GM08714 (cell line): ENCODE measurements around the gene P2RX4.
"Not testable (repeated sequence)": the region's sequence is repeated elsewhere in the genome, so short reads cannot be mapped to it uniquely, and the experiment has no call there.

Source experiments
- H3K4me3 ChIP-seq: fragments of 200-500 bp; sonication (Bioruptor generic); 2 replicates; pipeline ENCODE4 v1.5.1; 2014; ENCODE audit warnings: mild to moderate bottlenecking, low read length, inconsistent platforms
- ZNF274 ChIP-seq: IDR thresholded peaks from 2 replicates; pipeline ENCODE4 v1.6.1; 2012; ENCODE audit warnings: mild to moderate bottlenecking, low read depth, low read length

The P2RX4 gene

DNA sequence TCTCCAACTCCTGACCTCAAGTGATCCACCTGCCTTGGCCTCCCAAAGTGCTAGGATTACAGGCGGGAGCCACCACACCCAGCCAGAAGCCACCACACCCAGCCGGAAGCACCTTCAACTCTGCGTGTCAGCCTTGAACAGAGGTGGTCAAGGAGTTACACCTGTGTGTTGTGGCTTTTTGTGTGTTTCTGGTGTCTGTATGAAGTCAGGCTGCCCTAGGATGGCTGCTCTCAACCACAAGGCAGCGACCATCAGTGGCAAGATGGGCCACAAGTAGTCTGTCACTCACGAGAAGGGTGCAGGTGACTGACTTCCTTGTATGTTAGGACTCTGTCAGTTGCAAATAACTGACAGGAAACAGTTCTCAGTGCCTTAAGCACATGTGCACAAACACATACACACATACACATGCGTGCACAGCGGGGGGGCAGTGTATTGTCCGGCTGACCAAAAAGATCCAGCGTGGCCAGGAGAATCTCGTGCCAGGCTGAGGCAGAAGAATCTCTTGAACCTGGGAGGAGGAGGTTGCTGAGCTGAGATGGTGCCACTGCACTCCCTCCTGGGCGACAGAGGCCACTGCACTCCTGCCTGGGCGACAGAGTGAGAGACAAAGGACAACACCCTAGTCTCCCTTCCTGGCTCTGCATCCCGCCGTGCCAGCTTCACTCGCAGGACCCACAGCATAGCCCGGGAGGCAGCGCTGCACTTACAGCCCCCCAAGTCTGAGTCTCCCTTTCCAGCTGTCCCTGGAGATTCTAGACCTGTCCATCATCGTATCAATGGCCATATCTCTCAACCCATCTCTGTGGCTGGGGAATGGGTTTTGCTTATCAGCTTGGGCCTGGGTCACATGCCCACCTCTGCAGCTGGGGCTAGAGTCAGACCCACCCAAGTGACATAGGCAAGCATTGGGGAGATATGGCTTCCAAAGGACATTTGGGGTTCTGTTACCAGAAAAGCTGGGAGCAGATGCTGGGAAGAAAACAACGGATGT is 13.7 kb downstream of the P2RX4 start:
- H3K4me3 ChIP-seq = no peak overlapping the region
- no peak for TF ChIP-seq ZNF274

DNA sequence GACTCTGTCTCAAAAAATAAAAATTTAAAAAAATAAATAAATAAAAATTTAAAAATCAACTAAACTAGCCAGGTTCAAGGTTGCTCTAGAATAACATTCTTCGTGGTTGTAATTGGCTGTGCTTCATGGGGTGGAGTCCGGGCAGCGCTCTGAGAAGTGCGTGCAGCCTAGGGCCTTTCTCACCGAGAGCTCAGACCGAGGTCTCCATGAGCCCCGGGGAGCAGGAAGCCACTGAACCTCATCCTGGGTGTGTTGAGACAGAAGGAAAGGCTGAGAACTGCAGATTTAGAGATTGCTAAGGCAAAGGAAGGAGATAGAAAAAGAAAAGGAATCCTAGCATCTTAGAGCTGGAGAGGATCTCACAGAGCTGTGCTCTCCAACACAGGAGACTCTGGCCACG is 14.7 kb downstream of the P2RX4 start:
- no peak overlapping the region for H3K4me3 ChIP-seq
- no peak for TF ChIP-seq ZNF274

DNA sequence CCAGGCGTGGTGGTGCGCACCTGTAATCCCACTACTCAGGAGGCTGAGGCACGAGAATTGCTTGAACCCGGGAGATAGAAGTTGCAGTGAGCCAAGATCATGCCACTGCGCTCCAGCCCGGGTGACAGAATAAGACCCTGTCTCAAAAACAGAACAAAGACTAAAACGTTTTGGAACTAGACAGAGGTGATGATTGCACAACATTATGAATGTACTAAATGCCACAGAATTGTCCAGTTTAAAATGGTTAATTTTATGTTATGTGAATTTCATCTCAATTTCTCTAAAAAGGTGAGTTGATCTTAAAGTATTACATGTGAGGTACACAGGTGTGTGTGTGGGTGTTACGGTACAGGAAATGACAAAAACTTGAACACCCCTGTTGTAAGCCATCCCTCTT is 16.5 kb downstream of the P2RX4 start:
- no peak overlapping the region for H3K4me3 ChIP-seq
- TF ChIP-seq ZNF274 = no peak

DNA sequence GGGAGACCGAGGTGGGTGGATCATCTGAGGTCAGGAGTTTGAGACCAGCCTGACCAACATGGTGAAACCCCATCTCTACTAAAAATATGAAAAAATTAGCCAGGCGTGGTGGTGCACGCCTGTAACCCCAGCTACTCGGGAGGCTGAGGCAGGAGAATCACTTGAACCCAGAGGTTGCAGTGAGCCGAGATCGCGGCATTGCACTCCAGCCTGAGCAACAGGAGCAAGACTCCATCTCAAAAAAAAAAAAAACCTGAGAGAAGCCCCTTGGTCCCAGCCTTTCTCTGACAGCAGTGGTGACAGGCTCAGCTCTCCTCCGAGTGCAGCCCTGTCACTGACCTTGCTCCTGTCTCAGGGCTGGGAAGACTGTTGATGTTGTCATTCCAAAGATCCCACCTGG is 16.9 kb downstream of the P2RX4 start:
- H3K4me3 ChIP-seq = not testable (repeated sequence)

DNA sequence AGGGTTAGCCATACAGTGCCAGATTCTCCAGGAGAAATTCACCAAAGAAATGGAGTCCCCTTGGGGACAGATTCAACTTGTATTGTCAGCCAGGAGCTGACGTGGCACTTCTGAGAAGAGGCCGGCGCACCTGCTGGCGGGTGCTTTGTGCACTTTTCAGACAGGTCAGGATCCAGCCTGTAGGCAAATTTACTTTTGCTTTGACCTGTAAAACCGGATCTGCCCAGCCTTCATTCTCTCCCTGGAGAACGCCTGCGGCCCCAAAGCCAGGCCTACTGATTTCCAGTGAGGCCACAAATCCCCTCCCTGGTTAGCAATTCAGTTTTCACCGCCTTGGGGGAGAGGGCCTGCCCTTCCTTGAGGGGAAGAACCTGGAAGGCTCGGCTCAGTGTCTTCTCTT is 17.4 kb downstream of the P2RX4 start:
- H3K4me3 ChIP-seq = no peak overlapping the region

DNA sequence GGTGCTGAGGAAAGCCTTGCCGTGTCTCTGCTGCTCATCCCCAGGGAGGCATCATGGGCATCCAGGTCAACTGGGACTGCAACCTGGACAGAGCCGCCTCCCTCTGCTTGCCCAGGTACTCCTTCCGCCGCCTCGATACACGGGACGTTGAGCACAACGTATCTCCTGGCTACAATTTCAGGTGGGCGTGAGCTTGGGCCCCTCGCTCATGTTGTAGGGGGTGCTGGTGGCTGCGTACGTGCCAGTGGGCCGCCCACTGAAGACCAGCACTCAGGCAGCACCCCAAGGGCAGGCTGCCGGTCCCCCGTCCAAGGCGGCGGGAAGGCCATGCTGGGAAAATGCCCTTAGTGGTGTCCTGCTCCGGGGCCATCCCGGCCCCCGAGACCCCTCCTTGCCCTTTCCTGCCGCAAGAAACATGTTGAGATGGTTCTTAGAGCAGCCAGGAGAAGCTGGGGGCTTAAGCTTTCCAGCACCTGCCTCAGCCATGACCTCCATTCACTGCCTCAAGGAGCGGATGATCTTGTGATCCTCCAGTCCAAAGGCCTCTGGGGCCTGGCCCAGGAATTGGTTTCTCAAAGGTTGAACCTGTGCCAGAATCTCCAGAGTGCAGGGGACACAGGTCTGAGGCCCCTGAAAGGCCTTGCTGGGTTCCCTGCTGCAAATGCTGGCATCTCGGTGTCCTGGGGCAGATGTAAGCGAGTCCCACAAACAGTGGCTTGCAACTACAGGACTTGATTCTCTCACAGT is 19.2 kb downstream of the P2RX4 start:
- no peak for TF ChIP-seq ZNF274
- H3K4me3 ChIP-seq = no peak overlapping the region

More for the DNA sequence above, 17.4 kb downstream of the P2RX4 start:
- no peak for TF ChIP-seq ZNF274

DNA sequence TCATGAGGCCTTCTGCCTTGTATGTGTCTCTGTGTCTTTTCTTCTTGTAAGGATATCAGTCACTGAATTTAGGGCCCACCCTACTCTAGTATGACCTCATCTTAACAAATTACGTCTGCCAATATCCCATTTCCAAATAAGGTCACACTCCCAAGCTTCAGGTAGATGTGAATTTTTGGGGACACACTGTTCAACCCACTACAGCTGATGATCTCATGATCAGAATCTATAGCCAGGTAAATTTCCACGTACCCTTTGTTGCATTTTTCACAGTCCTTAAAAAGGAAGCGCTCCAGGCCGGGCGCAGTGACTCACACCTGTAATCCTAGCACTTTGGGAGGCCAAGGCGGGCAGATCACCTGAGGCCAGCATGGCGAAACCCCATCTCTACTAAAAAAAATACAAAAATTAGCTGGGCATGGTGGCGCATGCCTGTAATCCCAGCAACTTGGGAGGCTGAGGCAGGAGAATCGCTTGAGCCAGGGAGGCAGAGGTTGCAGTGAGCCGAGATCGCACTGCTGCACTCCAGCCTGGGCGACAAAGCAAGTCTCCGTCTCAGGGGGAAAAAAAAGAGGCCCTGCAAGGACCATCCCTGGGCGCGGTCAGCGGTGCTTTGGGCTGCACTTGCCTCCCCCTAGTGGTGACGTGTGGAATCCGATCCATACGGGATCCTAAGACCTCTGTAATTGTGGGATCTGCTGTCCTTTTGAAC is 20.1 kb downstream of the P2RX4 start:
- H3K4me3 ChIP-seq = not testable (repeated sequence)

DNA sequence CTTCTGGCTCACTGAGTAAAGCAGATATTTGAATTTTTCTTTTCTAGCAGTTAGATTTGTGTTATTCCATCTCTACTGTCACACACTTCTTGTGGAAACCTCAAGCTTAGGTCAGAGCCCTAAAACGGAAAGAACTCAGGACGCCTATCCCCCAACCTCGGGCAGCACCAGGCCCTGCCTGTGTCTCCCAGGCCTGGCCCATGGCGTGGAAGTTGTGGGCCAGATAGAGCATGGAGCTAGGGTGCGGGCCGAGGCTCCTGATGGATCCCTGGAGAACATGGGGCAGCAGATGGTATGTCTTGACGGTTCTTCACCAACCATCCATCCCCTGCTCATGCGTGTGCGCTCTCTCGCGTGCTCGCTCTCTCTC is 20.6 kb downstream of the P2RX4 start:
- TF ChIP-seq ZNF274 = no peak
- no peak overlapping the region for H3K4me3 ChIP-seq

DNA sequence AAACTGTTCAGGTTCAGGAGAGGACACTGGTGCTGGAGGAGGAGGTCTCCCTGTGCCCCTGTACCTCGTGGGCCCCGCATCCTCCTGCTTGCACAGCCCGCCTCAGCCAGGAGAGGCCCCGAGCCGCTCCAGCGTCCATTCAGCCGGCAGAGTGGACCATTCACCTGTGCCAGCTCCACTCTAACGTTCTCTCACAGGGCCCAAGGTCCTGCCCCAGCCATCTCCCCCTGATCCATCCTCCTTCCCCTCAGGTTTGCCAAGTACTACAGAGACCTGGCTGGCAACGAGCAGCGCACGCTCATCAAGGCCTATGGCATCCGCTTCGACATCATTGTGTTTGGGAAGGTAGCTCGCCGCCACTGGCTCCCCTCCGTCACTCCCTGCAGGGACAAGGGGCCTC is 22.2 kb downstream of the P2RX4 start:
- no peak for TF ChIP-seq ZNF274
- no peak overlapping the region for H3K4me3 ChIP-seq

DNA sequence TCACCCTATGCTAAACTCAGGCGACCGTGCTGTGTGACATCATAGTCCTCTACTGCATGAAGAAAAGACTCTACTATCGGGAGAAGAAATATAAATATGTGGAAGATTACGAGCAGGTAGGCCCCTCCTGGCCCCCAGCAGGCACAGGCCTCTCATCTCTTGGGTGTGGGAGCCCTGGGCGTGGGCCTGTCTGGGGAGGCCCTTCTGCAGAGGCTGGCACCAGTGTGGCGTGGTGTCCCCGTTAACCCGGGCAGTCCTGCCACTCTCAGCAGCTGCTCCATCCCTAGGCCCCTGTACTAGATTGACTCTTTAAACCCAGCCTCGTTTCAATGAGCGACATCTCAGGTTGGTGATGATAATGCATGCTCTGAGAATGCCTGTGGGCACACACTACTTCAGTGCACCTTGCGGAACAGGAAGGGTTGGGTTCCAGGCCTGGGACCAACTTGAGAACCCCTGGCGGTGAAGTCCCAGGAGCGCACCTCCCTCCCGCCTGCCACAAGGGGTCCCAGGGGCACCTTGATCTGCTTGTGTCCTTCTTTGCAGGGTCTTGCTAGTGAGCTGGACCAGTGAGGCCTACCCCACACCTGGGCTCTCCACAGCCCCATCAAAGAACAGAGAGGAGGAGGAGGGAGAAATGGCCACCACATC is 23.2 kb downstream of the P2RX4 start:
- H3K4me3 ChIP-seq = no peak overlapping the region
- TF ChIP-seq ZNF274 = no peak

DNA sequence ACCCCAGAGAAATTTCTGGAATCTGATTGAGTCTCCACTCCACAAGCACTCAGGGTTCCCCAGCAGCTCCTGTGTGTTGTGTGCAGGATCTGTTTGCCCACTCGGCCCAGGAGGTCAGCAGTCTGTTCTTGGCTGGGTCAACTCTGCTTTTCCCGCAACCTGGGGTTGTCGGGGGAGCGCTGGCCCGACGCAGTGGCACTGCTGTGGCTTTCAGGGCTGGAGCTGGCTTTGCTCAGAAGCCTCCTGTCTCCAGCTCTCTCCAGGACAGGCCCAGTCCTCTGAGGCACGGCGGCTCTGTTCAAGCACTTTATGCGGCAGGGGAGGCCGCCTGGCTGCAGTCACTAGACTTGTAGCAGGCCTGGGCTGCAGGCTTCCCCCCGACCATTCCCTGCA is 23.7 kb downstream of the P2RX4 start:
- H3K4me3 ChIP-seq = no peak overlapping the region
- TF ChIP-seq ZNF274 = no peak

DNA sequence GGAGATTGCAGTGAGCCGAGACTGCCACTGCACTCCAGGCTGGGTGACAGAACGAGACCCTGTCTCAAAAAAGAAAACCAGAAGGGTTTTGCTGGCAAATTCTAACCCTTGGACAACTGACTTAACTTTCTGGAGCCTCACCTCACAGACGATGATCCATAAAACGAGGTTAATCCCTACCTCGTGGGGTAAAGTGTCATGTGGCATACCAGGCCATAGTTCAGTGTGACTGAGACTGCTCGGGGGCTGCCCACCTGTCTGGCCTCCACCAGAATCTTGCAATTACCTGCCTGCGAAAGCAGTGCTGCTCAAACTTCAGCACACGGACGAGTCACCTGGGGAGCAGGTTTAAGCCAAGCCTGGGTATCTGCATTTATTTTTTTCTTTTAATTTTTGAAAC is 26.8 kb downstream of the P2RX4 start:
- no peak for TF ChIP-seq ZNF274
- no peak overlapping the region for H3K4me3 ChIP-seq

DNA sequence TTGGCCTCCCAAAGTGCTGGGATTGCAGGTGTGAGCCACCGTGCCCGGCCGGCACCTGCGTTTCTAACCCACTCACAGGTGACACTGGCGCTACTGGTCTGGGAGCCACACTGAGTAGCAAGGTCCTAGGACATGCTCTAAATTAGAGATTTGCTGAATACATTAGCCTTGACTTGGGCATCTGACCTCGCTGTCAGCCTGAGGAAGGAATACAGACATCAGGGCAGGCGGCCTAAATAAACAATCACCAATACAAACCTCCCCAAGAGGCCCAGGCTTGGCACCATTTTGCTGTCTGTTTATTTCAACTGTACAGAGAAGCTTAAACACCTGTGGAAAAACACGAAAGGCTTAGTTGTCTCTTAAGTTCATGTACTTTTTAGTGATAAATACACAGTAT is 27.5 kb downstream of the P2RX4 start:
- H3K4me3 ChIP-seq = no peak overlapping the region
- no peak for TF ChIP-seq ZNF274

DNA sequence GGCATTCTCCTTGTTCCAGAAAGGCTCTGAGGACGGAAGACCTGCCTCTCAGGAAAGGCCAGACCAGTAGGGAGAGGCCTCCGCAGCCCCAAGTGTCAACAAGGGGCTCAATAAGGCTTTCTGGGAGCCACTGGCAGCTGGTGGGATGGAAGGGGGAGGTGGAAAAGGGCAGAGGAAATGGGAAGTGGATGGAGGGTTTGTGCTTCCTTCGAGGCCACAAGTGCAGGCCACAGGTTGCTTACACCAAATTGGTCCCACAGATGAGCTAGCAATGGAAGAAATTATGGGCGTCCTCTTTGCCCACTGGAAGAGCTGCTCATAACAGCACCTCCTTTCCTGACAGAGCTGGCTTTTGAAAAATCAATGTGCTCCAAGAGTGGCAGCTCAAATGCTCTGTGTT is 28.2 kb downstream of the P2RX4 start:
- no peak for TF ChIP-seq ZNF274
- no peak overlapping the region for H3K4me3 ChIP-seq
